Sigmoid colon (tissue), 7 donors: ENCODE data around the gene NLRP1. TPM values are rescaled to one million over a fixed set of nuclear protein-coding genes. Genes with fewer than 3 reads are reported as not detected.

Source experiments
- DNase-seq: peaks from one replicate; pipeline ENCODE4 v3.0.0-alpha.2; 2019
- H3K27ac ChIP-seq, 4 donors: fragments of 200-600 bp; sonication (generic); one replicate each; pipeline ENCODE4 v1.5.1; 2016 to 2019; ENCODE audit warnings: mild to moderate bottlenecking in 1 of 4
- H3K27me3 ChIP-seq, 3 donors: fragments of 200-600 bp; sonication (generic); one replicate each; pipeline ENCODE4 v1.5.1; 2019; ENCODE audit warnings: mild to moderate bottlenecking in 1 of 3
- H3K36me3 ChIP-seq, 4 donors: fragments of 200-600 bp; sonication (generic); one replicate each; pipeline ENCODE4 v1.5.1; 2016 to 2019
- H3K4me1 ChIP-seq, 4 donors: fragments of 200-600 bp; sonication (generic); one replicate each; pipeline ENCODE4 v1.5.1; 2017 to 2019
- H3K4me3 ChIP-seq, 4 donors: fragments of 200-600 bp; sonication (generic); one replicate each; pipeline ENCODE4 v1.5.1; 2017 to 2019; ENCODE audit warnings: mild to moderate bottlenecking in 2 of 4, moderate library complexity in 1 of 4
- H3K9me3 ChIP-seq, 4 donors: fragments of 200-600 bp in 3 of 4; sonication (generic) in 3 of 4; one replicate each; pipeline versions ENCODE4 v1.5.1 to v1.6.1; 2013 to 2019
- CTCF ChIP-seq, 4 experiments: fragments of 450-650 bp in 3 of 4; fragments of 200-600 bp in 1 of 4; IDR thresholded peaks; one replicate each; pipeline ENCODE4 v1.5.1; 2016 to 2019; ENCODE audit warnings: antibody characterized with exemption in 4 of 4, mild to moderate bottlenecking in 3 of 4, moderate library complexity in 2 of 4
- EP300 ChIP-seq, 4 donors: sonication (generic); formaldehyde crosslinking; IDR thresholded peaks; one replicate each; pipeline ENCODE4 v1.6.1; 2017; ENCODE audit warnings: antibody characterized with exemption in 4 of 4
- POLR2A ChIP-seq, 2 donors: fragments of 450-650 bp; IDR thresholded peaks; one replicate each; pipeline ENCODE4 v1.6.1; 2016; ENCODE audit warnings: antibody characterized with exemption in 2 of 2, mild to moderate bottlenecking in 2 of 2, moderate library complexity in 2 of 2
- POLR2AphosphoS5 ChIP-seq, 4 donors: sonication (generic); formaldehyde crosslinking; IDR thresholded peaks; one replicate each; pipeline ENCODE4 v1.6.1; 2017; ENCODE audit warnings: antibody characterized with exemption in 4 of 4
- WGBS, 2 donors: extraction: QIAGEN DNeasy Blood & Tissue Kit; methylation state at CpG; one replicate each; pipeline ENCODE4 v1.1.7; 2013; 5-methylcytosine and 5-hydroxymethylcytosine counted together
- intact Hi-C: fragments of 100-400 bp; cut with DNase I; formaldehyde crosslinking; loops from one replicate; pipeline ENCODE4 v1.15.1; 2023
- polyA plus RNA-seq, 3 donors: library from polyadenylated mRNA; stranded (reverse); fragments of 200-250 nt; gene quantifications; one replicate each; pipeline ENCODE4 v1.2.3, GENCODE V29; 2013
- total RNA-seq, 4 donors: library from RNA; depleted of rRNA; stranded (reverse); fragments of >200 nt; gene quantifications; one replicate each; pipeline ENCODE4 v1.1.0, GENCODE V29; 2016
- donor health status: healthy with polysubstance abuse.
- donor health status: Bipolar disorder and iron deficiency.
- donor health status: healthy.

The NLRP1 gene
- total and polyA plus RNA-seq, 7 donors: 1.8 to 70.3 (median 25.0) TPM

- no peak overlapping the region for H3K4me3 ChIP-seq
- no peaks in the 10 kb centered on the region for H3K36me3 ChIP-seq
- no peak overlapping the region for H3K27ac ChIP-seq
- TF ChIP-seq EP300 (IDR thresholded peaks at IDR 0.05) (no peak), POLR2AphosphoS5 (IDR thresholded peaks at IDR 0.05) (no peak), CTCF (IDR thresholded peaks at IDR 0.05) (no peak), POLR2A (IDR thresholded peaks at IDR 0.05) (no peak)
- 88 to 91% methylated on average over 2 of the region's 2 CpGs for WGBS, 2 donors
- DNase-seq: no peak
- H3K4me1 ChIP-seq: no peaks in the 10 kb centered on the region
- no peaks in the 10 kb centered on the region for H3K9me3 ChIP-seq
- intact Hi-C loops: no loop called here
- H3K27me3 ChIP-seq: peaks cover 0 to 19% (median 0%) of the 10 kb centered on the region in 3 donors
Measured at GRCh38 chr17:5615476-5615875, 31.2 kb upstream of the NLRP1 start.

- intact Hi-C loops: no loop called here
- no peak for DNase-seq
- H3K27ac ChIP-seq: no peak overlapping the region
- no peak overlapping the region for H3K4me3 ChIP-seq
- peaks cover 0 to 8% (median 0%) of the 10 kb centered on the region in 3 donors for H3K27me3 ChIP-seq
- 19 to 25% methylated on average over 6 of the region's 6 CpGs for WGBS, 2 donors
- H3K36me3 ChIP-seq: no peaks in the 10 kb centered on the region
- TF ChIP-seq POLR2A (IDR thresholded peaks at IDR 0.05) (no peak), CTCF (IDR thresholded peaks at IDR 0.05) (no peak), EP300 (IDR thresholded peaks at IDR 0.05) (no peak), POLR2AphosphoS5 (IDR thresholded peaks at IDR 0.05) (no peak)
- no peaks in the 10 kb centered on the region for H3K4me1 ChIP-seq
- no peaks in the 10 kb centered on the region for H3K9me3 ChIP-seq
Measured at GRCh38 chr17:5610956-5611355, 26.6 kb upstream of the NLRP1 start.

GRCh38 chr17:5608399-5609112, 24.2 kb upstream of the NLRP1 start:
- Histone ChIP-seq H3K27me3 (peaks cover 0 to 8% (median 0%) of the 10 kb centered on the region in 3 donors), H3K4me1 (no peaks in the 10 kb centered on the region), H3K4me3 (no peak overlapping the region), H3K27ac (no peak overlapping the region), H3K9me3 (peaks cover 0 to 3% (median 0%) of the 10 kb centered on the region in 4 donors), H3K36me3 (no peaks in the 10 kb centered on the region)
- TF ChIP-seq EP300 (IDR thresholded peaks at IDR 0.05): no peak
- TF ChIP-seq POLR2A (IDR thresholded peaks at IDR 0.05): no peak
- TF ChIP-seq POLR2AphosphoS5 (IDR thresholded peaks at IDR 0.05): no peak
- no peak for TF ChIP-seq CTCF (IDR thresholded peaks at IDR 0.05)
- no peak for DNase-seq
- intact Hi-C loops: no loop called here
- WGBS, 2 donors: 68 to 75% methylated on average over 12 of the region's 12 CpGs

DNA sequence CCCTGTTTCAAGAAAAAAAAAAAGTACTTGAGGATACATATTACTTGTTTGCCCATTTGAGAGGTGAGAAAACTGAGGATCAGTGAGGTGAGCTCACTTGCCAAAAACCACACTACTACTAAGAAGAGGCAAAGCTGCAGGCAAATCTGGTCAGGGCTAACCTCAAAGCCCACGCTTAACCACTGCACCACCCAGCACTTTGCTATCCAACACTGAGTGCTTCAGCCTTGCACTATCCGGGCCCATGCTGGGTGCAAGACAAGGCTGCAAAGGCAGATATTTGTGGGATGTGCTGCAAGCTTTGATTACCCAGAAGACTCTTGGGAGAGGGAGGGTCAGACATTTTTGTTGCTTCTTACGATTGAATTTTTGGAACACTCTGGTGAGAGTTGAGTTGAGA, 23.6 kb upstream of the NLRP1 start:
- H3K9me3 ChIP-seq: peaks cover 0 to 3% (median 0%) of the 10 kb centered on the region in 4 donors
- H3K36me3 ChIP-seq: no peaks in the 10 kb centered on the region
- H3K27ac ChIP-seq: no peak overlapping the region
- peaks cover 0 to 12% (median 0%) of the 10 kb centered on the region in 3 donors for H3K27me3 ChIP-seq
- H3K4me3 ChIP-seq: no peak overlapping the region
- H3K4me1 ChIP-seq: no peaks in the 10 kb centered on the region
- WGBS, 2 donors: 49 to 73% methylated on average over 3 of the region's 3 CpGs
- intact Hi-C loops: no loop called here
- TF ChIP-seq EP300 (IDR thresholded peaks at IDR 0.05): no peak
- no peak for TF ChIP-seq POLR2AphosphoS5 (IDR thresholded peaks at IDR 0.05)
- TF ChIP-seq CTCF (IDR thresholded peaks at IDR 0.05): no peak
- no peak for TF ChIP-seq POLR2A (IDR thresholded peaks at IDR 0.05)
- no peak for DNase-seq
